Measurements from ENCODE around the gene ZNF784. TPM values are rescaled to one million over a fixed set of nuclear protein-coding genes. Genes with fewer than 3 reads are reported as not detected.
A peak's percentile ranks its signal among the peaks of the same experiment; 100 is the strongest.

The ZNF784 gene
- total and polyA plus RNA-seq, 2 of the 8 experiments (the other 6 are each of a cell fraction or from before 2014, with no cell fraction given) = 6.5 to 8.0 TPM

DNA sequence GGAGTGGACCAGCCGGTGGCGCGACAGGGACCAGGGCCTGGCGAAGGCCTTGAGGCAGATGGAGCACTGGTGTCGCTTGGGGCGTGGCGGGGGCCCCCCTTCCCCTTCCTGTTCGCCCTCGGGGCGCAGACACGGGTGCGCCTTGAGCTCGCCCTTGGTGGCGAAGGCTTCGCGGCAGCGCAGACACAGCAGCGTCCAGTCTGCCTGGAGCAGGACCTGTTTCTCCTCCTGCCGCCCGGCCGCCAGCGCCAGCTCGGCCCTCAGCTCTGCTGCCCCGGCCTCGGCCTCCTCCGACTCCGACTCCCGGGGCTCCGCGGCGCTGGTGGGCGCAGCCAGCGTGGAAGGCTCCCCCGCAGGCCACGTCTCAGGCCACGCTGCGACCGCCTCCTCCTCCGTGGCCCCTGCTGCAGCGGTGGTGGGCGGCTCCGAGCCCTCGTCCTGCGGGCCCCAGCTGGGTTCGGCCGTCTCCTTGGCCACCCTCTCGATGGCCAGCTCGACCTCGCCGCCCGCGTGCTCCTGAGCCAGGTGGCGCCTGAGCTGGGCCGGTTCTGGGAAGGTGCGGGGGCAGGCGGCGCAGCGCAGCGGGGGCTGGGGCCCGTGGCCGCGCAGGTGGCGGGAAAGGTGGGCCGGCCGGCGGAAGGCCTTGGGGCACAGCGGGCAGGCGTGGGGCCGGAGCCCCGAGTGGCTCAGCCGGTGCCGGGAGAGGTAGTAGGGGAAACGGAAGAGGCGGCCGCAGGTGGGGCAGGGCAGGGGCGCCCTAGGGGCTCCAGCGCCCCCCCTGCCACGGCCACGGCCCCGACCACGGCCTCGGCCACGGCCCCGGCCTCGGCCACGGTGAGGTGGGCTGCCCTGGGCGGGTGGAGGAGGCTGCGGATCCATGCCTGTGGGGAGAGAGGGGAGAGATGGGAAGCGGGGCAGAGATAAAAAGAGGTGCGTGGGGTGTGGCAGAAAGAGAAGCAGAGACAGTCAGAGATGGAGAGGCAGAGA lies 45.3 kb downstream of the ZNF784 start:
- Histone ChIP-seq H3K23me2 (ENCODE audit: low read depth, low read length) (peaks cover 6% of the 10 kb centered on the region; the same call in 1 of the 2 replicates), H3K27me3 (replicated peaks in 1 of 4; ENCODE audit: control insufficient read depth in 3 of 4, extremely low read depth in 1 of 4, insufficient read depth in 3 of 4, low read length in 3 of 4) (no peaks in the 10 kb centered on the region), H3K56ac (replicated peaks; ENCODE audit: insufficient read length, low read depth, low read length) (no peak overlapping the region), H3K4ac (replicated peaks; ENCODE audit: insufficient read length, low read depth, low read length) (no peak overlapping the region), H2BK120ac (replicated peaks; ENCODE audit: low read depth, low read length) (no peak overlapping the region), H2BK12ac (ENCODE audit: low read depth, low read length) (no peak overlapping the region), H2AFZ (ENCODE audit: low read length) (no peak overlapping the region), H3K79me1 (ENCODE audit: low read depth, low read length) (peaks cover 8% of the 10 kb centered on the region; the same call in 1 of the 2 replicates), H3K79me2 (ENCODE audit: control insufficient read depth in 1 of 2, insufficient read depth in 2 of 2, low read length in 2 of 2) (peaks cover 5 to 6% of the 10 kb centered on the region in 2 experiments; a peak in 3 of 4 replicates), H3K14ac (ENCODE audit: insufficient read length) (no peak overlapping the region), H2AK5ac (ENCODE audit: low read depth, low read length) (0 out of 2 replicates have a peak overlapping the region, but pooled peaks have one; percentile 75), H3K18ac (ENCODE audit: extremely low read depth, low read length) (no peak overlapping the region), H3K27ac (ENCODE audit: low read depth, low read length) (no peak overlapping the region), H4K91ac (replicated peaks; ENCODE audit: insufficient read length, low read length) (no peak overlapping the region), H2BK20ac (ENCODE audit: low read length) (no peak overlapping the region), H4K20me1 (replicated peaks in 1 of 2; ENCODE audit: control insufficient read depth in 1 of 2, insufficient read depth in 2 of 2, low read length in 2 of 2) (peaks cover 0 to 4% of the 10 kb centered on the region in 2 experiments), H3K9ac (replicated peaks in 1 of 4; ENCODE audit: extremely low read depth in 1 of 4, low read depth in 3 of 4, low read length in 3 of 4) (no peak overlapping the region; a peak in 1 of 7 replicates), H3K36me3 (ENCODE audit: control insufficient read depth in 2 of 4, insufficient read depth in 4 of 4, low read length in 3 of 4) (peaks cover 7 to 23% (median 9%) of the 10 kb centered on the region in 4 experiments; a peak in 7 of 8 replicates), H3K23ac (ENCODE audit: insufficient read length) (no peak overlapping the region), H4K5ac (ENCODE audit: insufficient read length, low read depth, low read length) (no peak overlapping the region), H3K4me1 (replicated peaks in 1 of 4; ENCODE audit: control insufficient read depth in 3 of 4, insufficient read depth in 4 of 4, low read length in 3 of 4) (no peaks in the 10 kb centered on the region), H4K8ac (ENCODE audit: extremely low read depth, insufficient read depth, low read length) (no peak overlapping the region; the same call in 1 of the 2 replicates), H2BK15ac (ENCODE audit: low read length) (no peak overlapping the region), H3K9me3 (ENCODE audit: insufficient read depth in 2 of 2, low read depth in 1 of 2, low read length in 1 of 2) (no peaks in the 10 kb centered on the region), H2BK5ac (ENCODE audit: low read depth, low read length) (peak overlapping the region; percentile 66; the same call in 1 of the 2 replicates), H3K4me2 (ENCODE audit: insufficient read depth in 1 of 2, low read depth in 2 of 2, low read length in 2 of 2) (peak overlapping the region; percentile 74 to 99), H3K4me3 (ENCODE audit: extremely low read depth in 1 of 4, insufficient read depth in 2 of 4, low read depth in 3 of 4, low read length in 4 of 4) (peak overlapping the region in 2 of 4 experiments; percentile 73 to 92; a peak in 4 of 8 replicates)
- DNase-seq (ENCODE audit: low read depth in 1 of 2, low spot score in 2 of 2) (no peak), FAIRE-seq (no peak)
- TF ChIP-seq PHF8 (conservative IDR thresholded peaks at IDR 0.05; ENCODE audit: low read depth, low read length) (no peak), GABPA (IDR thresholded peaks at IDR 0.05; ENCODE audit: borderline replicate concordance, insufficient read depth, low read length) (no peak), EGR1 (IDR thresholded peaks at IDR 0.05; ENCODE audit: borderline replicate concordance, low read depth, low read length) (peak; percentile 33; the same call in 1 of the 2 replicates), POLR2A (IDR thresholded peaks at IDR 0.05; ENCODE audit: control extremely low read depth in 1 of 2, low read depth in 2 of 2, low read length in 2 of 2) (no peak)
- TF ChIP-seq, protein P1, sequence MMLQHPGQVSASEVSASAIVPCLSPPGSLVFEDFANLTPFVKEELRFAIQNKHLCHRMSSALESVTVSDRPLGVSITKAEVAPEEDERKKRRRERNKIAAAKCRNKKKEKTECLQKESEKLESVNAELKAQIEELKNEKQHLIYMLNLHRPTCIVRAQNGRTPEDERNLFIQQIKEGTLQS (IDR thresholded peaks at IDR 0.05; ENCODE audit: insufficient read depth, low read depth, low read length) = no peak
- POLR2A ChIA-PET (ENCODE audit: partially characterized antibody) = interaction anchor here (0.7 to 2.5 kb wide), 2 partner anchors 26 to 29 kb away, joined by 3 to 7 read pairs; no protein-coding TSS in a partner anchor
- WGBS, 2 experiments (ENCODE audit: extremely low coverage in 1 of 2, insufficient coverage in 1 of 2, insufficient read length in 1 of 2, insufficient replicate concordance in 2 of 2, low coverage in 1 of 2, low lambda C conversion rate in 2 of 2, missing lambda C conversion rate in 1 of 2) = 99% methylated on average over 16 of the region's 90 CpGs; no CpG with 5 or more reads in 1 of the 2 experiments
- CTCF ChIA-PET (ENCODE audit: partially characterized antibody) = interaction anchor here (0.5 kb wide), 1 partner anchor 236 kb away, joined by 3 read pairs; no protein-coding TSS in a partner anchor
